K562 treated with DMSO at 1 percent for 12 hours (cell line): ENCODE measurements around the gene VPS4B. TPM values are rescaled to one million over a fixed set of nuclear protein-coding genes. Genes with fewer than 3 reads are reported as not detected.

ENCODE experiments used
- total RNA-seq: library from RNA; unstranded; fragments of 300-600 nt; gene quantifications from 2 replicates; pipeline ENCODE4 v1.2.3, GENCODE V29; 2022; ENCODE audit not compliant: insufficient read depth

Gene VPS4B
- total RNA-seq: 4.2 and 14.9 TPM in 2 replicates

DNA sequence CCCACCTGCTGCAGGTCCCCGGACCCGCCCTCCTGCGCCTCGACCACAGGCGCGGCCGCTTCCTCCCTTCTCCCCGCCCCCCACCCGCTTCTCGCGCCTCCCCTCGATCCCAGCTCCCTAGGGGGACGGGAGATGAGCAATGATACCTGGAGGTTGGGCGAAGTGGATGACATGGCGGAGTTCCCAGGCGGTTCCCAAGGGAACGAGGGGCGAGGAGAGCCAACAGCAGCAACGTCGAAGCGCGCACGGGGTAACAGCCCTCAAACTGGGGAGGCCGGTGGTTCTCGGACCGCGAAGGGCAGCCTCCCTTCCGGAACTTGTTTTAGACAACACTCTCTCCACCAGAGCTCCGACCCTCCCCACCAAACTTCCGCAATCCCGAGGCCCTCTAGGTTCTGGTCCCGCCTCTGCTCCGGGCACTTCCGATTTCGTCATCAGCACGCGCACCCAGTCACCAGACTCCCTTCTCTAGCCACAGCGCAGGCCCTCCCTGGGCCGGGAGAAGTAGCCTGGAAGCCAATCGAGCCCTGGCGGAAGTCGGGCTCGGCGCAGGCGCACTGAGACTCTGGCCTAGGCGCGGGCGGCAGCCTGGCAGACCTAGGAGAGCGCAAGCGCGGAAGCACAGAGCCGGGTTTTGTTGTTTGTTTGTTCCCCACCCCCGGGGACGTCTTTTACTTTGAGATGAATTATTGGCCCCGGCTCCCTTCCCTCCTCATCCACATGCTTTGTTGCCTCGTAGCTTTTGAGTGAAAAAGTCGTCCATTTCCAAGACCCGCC is at the start of gene VPS4B:
TSS of gene VPS4B (minus strand) at position 390 of the 777 bp plus-strand sequence. CDS start at position 173, 217 bp downstream.

DNA sequence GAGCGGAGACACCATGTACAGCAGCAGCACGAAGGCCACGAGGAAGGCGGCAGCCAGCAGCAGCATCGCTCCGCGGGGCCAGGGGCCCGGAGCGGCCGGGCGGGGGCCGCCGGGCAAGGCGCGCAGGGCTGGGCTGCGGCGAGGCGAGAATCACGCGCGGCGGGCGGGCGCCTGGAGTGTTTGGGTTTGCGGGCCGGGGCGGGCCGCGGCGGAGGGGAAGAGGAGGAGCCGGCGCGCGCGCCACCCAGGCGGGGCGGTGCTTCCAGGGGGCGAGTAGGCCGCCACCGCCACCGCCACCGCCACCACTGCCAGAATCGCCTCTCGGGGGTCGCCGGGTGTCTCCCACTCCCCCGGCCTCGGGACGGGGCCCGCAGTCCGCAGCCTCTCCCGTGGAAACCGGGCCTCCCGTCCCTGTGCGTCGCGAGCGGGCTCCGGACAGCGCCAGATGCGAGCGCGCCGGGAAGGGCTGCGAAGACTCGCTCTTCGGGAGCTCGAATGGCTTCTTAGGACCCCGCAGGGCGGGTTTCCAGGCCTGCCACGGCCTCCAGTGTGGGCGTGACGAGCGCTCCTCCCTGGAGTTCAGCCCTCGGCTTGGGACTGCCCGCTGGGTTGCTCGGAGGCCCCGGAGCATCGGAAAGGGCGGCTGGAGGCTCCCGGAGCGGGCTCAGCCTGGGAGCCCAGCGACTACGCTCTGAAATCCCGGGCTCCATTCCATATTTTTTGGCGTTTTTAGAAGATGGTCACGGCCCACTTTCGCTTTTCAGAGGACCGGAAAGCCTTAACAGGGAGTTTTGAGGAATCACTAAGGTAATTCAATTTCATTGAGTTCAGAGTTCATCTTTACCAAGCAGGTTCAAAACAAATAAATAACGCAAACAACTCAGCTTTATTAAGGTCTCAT is 55.0 kb downstream of the VPS4B start, which contains the start of gene KDSR:
TSS of gene KDSR (minus strand) at position 154 of the 901 bp plus-strand sequence. CDS start at position 66, 88 bp downstream.

Other genes starting within 250 kb of the VPS4B start
- 0.10 and 0.59 TPM in 2 replicates for gene BCL2, start 102.7 kb downstream of the VPS4B start, total RNA-seq
- 6.2 and 15.0 TPM in 2 replicates for gene KDSR, start 55.3 kb downstream of the VPS4B start, total RNA-seq
- gene SERPINB5, start 54.5 kb upstream of the VPS4B start, total RNA-seq: 1.0 TPM in 1 of 2 replicates, not detected in the other
- not detected in 2 replicates for gene SERPINB12, start 119.9 kb upstream of the VPS4B start, total RNA-seq
- gene SERPINB13, start 164.9 kb upstream of the VPS4B start, total RNA-seq: not detected in 2 replicates
- not detected in 2 replicates for gene SERPINB4, start 221.8 kb upstream of the VPS4B start, total RNA-seq
- gene SERPINB3, start 239.4 kb upstream of the VPS4B start, total RNA-seq: not detected in 2 replicates